NT2/D1 (cell line): ENCODE measurements around the gene CACNA2D2.

Source experiments
- SUZ12 ChIP-seq: IDR thresholded peaks from 2 replicates; pipeline ENCODE4 v1.6.1; 2011; ENCODE audit not compliant: insufficient read length, insufficient read depth; ENCODE audit errors: extremely low read depth
- YY1 ChIP-seq: IDR thresholded peaks from 2 replicates; pipeline ENCODE4 v1.6.1; 2011; ENCODE audit not compliant: insufficient read length, insufficient read depth

- TF ChIP-seq YY1, result no peak
- no peak for TF ChIP-seq SUZ12
Observed at GRCh38 chr3:50502584-50503423, 630 bp downstream of the CACNA2D2 start.
